Stimulated activated CD8-positive, alpha-beta memory T cell treated with anti-CD3 and anti-CD28 coated beads, Interleukin-15, amount 100 ng/mL, for 48 hours (primary cell): ENCODE results near the gene PIWIL1.

Source experiments
- DNase-seq, 2 donors: peaks; one replicate each; pipeline ENCODE4 v3.0.0-alpha.2; 2020; ENCODE audit warnings: low read depth in 2 of 2

The PIWIL1 gene

DNA sequence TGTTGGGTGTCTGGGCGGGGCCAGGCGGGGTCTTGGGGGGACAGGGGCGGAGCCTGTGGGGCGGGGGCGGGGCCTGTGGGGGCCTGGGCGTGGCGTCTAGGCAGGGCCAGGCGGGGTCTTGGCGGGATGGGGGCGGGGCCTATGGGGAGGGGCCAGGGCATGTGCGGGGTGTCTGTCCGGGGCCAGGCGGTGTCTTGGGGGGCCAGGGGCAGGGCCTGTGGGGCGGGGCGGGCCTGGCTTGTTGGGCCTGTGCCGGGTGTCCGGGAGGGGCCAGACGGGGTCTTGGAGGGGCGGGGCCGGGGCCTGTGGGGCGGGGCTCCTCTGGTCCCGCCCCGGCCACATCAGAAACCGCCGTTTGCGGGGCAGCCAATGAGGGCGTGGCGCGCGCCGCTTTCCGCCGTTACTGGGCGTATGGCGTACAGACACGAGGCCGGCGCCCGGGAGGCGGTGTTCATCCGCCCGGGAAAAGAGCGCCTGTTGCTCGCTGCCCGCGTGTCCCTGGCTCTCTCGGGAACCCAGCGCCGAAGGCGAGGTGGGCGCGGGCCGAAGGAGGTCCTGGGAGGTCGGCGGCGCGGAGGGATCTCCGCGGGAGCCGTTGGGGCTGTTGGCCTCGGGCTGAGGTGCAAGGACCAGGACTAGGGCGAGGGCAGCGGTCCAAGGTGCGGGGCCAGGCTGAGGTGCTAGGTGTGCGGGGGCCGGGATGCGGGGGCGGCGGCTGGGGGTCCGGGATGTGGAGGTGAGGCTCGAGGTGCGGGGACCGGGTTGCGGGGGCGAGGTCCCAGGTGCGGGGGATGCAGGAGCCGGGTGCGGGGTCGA is at the start of gene PIWIL1:
Gene PIWIL1, plus strand, starts transcription at position 400 of the 816 bp plus-strand sequence. CDS start 4,705 bp downstream, outside the sequence.
- DNase-seq = no peak

DNA sequence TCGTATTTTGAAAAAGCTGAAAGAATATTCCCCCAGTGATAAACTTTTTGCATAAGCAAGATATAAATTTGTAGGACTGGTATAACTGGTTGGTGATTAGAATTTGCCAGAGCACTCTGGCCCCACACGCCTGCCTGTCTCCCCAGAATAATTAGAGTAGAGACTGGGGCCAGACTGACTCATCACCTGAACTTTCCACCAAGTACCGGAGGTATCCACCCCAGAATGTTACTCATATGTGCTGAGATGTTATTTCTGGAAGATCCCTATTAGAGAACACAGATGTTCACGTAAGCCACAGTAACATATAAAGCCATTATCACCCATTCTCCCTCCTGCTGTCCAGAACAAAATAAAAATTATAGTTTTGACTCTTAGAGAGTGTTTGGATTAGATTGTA is 49.5 kb upstream of the PIWIL1 start:
- DNase-seq = no peak

DNA sequence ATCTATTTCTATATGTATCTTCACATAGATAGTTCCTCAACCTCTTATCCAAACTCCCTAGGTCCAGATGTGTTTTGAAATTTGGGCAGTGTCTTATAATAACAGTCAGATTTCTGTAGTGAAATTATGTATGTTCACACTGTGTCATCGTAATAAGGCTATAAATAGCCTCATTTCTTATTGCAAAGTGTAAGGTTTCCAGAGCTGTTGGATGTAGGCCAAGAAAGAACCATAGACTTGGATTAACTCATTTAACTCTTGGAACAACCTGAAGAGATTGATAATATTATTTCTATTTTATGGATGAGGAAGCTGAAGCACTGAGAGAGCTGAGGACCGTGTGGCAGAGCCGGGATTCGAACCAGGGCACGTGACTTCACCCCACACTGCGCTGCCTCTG is 49.0 kb upstream of the PIWIL1 start:
- no peak for DNase-seq

DNA sequence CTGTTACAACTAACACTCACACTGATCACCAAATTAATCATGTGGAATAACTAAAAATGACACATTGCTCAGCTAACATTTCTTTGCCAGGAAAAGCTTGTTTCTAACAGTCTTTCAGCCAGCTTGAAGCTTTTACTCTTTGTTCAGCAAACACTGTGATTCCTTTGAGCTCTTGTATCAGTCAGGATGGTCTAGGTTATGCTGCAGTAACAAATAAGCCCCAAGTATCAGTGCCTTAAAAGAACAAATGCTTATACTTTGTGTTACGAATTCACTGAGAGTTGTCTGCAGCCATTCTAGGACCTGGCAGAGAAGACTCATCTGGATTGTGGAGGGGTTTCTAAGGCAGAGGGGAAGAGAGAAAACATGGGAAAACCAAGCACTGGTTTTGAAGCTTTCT is 47.6 kb upstream of the PIWIL1 start:
- no peak for DNase-seq

DNA sequence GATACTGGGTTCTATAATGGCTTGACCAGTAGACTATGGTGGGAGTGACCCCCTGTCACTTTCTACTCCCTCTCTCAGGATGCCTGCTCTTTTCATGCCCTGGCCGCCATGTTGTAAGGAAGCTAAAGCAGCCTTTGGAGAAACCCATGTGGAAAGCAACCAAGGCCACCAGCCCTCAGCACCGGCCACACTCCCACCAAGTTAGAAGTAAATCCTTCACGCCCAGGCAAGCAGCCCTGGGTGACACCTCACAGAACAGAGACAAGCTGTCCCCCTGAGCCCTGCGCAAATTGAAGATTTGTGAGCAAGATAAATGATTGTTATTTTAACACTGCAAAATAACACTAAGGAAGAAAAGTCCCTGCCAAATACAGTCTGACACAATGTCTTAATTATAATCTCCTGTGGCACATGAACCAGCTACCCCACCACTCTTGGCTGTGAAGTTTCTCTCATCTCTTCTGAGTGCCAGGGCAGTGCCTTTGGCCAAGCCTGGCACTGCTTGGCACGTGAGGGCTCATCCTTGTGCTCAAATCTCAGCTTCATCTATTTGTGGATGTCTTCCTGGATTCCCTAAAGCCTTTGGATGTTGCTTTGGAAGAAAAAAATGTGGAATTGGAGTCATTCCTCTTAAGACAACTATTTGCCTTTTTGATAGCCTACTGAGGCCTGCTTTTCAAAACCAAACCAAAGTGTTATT is 39.2 kb upstream of the PIWIL1 start:
- DNase-seq = no peak

DNA sequence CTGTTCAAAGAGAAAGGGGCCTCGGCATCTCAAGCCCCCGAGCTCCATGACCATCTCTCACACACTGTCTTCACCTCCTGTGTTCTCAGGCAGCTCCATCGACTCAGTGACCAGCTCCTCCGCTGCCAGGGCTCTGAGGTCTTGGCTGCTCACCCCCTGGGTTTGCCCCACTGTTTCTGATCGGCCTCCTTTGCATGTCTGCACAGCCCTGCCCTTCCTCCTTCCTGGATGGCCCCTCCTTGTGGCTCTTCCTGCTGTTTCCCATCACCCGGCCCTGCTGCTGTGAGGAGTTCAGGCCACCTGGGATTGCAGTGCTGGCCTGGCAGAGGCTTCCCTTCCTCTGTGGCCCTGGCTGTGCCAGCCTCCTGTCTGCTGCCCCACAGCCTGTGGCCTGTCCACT is 38.1 kb upstream of the PIWIL1 start:
- no peak for DNase-seq

DNA sequence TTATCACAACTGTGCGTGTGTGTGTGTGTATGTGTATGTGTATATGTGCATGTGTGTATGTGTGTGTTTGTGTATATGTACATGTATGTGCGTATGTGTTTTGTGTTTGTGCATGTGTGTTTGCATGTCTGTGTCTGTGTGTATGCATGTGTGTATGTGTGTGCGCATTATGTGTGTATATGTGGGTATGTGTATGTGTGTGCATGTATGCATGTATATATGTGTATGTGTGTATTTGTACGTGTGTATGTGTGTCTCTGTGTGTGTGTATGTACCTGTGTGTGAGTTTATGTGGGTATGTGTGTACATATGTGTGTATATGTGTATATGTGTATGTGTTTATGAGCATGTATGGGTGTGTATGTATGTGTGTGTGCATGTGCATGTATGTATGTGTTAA is 37.6 kb upstream of the PIWIL1 start:
- no peak for DNase-seq

DNA sequence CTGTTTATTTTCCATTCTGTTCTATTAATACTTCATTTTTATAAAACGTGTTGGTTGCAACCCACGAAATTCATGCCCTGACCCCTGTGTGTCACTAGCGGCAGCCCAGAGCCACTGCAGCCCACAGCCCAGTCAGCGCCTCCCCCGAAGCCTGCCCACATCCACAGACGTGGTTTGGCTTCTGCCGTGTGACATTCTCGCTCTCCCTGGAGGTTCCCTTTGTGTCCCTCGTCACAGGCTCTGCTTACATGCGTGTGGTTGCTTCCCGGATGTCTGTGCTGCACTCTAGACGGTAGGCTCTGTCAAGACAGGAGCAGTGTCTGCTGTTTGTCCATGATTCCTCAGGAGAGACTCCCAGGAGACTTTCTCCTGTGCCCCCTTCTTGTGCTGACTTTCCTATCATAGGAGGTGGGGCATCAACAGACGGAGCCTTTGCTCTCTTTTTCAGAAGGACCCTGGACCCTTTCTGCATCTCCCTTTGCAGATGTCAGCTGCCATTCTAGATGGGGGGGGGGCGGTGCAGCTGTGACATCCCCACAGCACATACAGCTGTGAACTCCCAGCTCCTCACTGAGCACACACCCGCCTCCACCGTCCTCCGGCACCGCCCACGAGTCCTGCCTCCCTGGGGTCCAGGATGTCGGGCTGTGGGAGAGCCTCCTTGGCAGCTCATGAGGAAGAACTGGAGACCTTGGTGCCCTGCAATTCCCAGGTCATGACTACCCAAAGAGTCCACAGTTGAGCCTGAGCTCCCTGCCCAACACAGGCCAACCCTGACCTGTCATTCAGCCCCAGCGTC is 36.8 kb upstream of the PIWIL1 start:
- no peak for DNase-seq

DNA sequence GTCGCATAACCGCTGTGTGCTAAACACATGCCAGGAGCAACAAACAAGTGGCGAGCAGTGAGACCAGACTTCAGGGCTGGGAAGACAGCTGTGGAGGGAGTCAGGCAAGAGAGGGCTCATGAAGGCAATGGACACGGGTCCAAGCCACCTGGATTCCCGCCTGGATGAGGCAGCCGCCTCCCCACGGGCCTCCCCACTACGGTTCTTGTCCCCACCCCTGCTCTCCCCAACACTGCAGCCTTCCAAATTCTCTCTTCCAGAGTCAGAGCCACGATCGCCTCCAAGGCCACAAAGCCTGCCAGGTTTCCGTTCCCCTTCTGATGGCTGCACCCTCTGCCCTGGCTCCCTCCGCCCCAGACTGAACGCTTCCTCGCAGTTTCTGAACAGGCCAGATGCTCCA is 36.1 kb upstream of the PIWIL1 start:
- no peak for DNase-seq

DNA sequence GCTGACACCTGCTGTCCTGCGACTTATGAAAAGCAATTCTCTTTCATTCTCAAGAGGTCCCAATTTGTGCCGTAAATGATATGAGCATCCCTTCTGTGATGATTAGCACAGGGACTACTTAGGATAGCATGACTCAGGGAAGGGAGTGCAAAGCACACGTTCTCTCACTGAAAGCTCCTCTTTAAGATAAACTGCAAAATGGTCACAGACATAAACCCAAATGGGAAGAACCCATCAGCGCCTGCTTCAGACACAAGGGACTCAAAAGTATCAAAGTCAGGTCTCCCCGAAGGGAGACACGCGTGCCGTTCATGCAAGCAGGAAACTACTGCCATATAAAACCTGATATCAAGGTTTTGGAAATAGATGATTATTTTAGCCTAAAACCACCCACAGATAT is 33.9 kb upstream of the PIWIL1 start:
- DNase-seq = no peak

DNA sequence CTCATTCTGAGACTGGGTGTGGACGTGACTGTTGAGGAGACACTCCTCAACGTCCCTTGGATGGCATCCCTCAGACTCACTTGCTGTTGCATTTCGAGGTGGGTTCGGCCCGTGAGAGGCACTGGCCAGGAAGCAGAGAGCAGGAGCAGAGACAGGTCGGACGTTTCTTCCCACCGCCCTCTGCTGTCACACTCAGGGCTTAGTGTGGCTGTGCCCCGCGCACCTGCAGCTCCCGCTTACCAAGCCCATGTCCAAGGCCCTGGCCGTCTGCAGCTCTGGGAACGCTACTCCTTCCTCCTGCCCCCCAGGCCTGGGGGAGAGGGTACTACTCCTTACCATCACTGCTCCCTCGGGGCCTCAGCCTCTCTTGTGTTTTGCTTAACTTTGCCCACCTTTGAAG is 29.8 kb upstream of the PIWIL1 start:
- DNase-seq = no peak

DNA sequence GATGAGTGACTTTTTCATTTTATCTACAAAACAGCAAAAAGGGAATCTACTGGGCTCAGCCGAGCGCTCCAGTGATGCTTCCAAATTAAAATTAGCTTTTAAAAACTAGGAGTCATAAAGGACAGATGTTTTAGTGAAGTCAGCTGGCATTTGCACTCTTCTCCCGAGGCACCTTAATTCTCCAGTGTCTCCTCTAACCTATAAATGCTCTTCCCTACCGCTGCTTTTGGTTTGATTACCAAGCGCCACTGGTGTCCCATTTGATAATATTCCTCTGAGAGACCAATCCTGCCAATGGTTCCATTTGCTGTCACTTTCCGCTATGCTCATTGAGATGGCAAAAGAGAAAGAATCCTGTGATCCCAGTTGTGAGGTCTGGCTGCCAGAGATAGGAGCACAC is 29.3 kb upstream of the PIWIL1 start:
- no peak for DNase-seq

DNA sequence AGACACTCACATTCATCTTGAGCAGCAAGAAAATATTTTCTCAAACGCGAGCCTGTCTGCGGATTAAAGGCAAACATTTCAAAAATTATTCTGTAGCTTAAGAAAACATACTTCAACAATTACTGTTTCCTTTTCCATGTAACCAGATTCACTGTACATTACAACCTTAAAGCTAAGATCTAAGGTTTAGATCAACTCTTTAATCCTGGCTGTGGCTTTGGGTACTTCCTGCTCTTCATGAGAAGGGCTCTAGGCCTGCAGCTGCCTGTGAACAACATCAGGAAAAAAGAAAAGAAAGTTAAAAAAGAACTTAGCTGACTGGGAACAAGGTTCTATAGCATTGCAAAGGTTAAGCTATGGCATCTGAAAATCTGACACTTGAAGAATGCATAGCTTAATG is 21.4 kb upstream of the PIWIL1 start:
- no peak for DNase-seq

DNA sequence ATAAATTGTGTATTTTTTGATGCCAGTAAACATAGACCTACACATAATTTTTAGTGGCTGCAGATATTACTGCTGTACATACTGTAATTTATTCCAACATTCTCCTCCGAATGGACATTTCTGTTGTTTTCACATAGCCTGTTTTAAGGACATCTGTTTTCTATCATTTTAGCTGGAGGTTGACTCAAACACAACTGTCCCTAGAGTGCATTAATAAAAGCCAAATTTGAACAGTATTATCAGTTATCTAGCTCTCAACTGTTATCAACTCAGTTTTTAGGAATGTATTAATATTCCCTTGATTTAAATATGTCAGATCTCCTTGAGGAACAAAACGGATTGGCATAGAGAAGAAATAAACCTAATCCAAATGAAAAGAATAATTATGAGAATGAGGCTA is 17.2 kb upstream of the PIWIL1 start:
- DNase-seq = no peak

DNA sequence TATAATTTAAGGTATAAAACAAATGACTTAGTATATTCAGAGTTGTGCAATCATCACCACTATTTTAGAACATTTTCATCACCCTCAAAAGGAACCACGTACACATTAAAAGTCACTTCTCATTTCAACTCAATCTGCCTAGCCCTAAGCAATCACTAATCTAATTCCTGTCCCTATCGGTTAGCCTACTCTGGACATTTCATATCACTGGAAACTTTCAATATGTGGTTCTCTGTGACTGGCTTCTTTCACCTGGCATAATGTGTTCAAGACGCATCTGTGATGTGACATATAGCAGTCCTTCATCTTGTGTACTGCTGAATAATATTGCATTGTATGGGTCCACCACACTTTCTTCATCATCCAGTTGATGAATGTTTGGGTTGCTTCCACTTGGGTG is 15.4 kb upstream of the PIWIL1 start:
- no peak for DNase-seq

DNA sequence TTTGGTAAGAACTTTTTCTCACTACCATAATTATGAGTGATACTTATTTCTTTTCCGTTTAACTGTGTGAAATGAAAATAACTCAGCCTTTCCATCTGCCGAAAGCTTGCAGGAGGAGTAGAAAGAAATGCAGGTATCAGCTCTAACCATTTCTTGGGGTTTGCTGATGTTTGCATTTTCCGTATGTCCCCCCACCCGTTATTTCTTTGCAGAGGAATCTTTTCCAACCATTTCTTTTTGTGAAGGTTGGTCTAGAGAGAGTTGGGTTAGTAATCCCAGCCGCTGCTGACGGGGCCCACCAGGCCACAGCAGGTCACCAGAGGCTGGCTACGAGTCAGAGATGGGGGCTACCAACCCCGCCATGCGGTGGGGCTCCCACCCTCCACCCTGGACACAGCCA is 7.0 kb upstream of the PIWIL1 start:
- DNase-seq = no peak

DNA sequence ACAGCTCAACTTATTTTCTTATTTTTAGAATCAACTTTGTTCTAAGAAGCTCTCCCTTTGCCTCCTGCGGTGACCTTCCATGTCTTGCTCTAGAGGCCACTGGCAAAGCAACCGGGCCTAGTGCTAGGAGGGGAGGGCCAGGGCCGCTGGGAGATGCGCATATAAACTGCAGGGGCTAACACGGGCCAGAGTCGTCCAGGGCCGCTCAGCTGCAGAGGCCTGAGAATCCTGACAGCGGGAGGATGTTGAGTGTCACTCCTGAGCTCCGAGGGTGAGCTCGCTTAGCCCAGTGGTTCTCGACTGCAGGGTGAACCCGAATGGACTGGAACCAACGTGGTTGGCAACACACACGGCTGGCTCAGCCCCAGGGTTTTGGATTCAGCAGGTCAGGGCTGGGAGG is 6.5 kb upstream of the PIWIL1 start:
- DNase-seq = no peak

DNA sequence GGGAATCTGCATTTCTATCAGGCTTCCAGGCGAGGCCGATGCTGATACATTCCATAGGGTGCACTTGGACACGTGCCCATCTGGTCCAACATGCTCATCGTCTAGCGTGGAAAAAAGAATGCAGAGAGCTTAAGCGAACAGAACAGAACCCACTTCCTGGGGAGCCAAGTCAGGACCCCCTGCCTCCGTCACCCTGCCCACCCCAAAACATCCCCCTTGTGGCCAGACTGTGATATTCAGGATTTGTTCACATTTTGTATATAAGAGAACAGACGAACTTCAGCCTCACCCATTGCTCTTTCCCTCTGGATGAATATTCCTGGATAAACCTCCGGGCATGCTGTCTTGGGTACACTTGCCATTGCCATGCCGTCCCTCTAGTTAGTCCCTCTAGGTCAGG is 4.3 kb upstream of the PIWIL1 start:
- DNase-seq = no peak

DNA sequence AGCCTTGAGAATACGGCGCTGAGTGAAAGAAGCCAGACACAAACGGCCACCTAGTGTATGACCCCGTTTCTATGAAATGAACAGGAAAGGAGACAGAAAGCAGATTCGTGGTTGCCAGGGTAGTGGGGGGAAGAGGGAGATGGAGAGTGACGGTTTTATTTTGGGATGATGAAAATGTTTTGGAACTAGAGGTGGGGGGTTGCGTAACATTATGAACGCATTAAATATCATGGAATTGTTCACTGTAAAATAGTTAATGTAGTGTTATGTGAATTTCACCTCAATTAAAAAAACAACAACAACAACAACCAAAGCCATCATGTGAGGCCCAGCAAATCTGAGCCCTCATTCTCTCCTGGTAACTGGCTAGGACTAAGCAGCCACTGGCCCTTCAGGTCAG is 3.3 kb upstream of the PIWIL1 start:
- DNase-seq = no peak

DNA sequence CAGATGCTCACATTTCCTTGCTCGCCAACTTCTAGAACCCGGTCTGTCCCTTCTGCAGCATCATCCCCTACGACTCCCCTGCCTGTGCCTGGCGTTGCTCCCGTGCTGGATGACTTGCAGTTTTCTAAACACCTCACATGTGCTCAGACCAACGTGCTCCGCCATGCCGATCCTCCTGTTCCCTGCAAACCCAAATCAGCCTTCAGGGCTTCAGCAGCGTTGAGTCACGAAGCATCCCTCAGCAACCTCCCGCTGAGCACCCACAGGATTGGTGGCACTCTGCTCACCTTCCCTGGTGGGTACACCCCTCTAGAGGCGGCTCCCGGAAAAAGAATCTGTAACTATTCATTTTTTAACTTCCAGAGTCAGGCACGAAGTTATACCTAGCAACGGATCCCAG is 2.8 kb upstream of the PIWIL1 start:
- DNase-seq = no peak

DNA sequence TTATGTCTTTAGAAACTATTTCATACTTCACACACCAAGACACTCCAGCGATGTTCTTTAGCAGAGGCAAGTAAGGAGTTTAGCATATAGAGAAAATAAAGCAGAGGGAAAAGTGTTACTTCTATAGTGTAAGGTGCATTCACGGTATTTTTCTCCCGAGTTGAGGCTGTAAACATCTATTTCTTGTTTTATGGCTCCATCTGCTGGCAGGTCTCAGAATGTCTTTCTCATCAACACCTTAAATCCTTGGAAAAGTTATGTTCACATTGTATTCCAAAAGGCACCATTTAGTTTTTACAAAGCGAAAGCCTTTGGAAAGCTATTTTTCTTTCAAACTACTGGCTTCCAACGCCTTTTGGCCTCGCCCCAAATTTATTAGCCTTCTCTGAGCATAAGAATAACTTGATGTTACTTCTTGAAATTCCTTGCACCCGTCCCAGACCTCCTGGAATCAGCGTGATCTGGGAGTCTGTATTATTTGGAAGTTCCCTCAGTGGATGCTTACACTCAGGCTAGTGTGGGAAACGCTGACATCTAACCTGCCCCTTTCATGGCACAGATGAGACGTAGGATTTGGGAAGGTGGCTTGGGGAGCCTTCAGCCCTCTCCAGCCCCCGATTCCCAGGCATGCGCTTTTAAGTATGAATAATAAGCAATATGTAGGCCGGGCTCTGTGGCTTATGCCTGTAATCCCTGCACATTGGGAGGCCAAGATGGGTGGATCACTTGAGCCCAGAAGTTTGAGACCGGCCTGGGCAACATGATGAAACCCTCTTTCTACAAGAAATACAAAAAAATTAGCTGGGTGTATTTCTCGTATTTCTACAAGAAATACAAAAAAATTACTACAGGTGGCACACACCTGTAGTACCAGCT is 1.9 kb upstream of the PIWIL1 start:
- no peak for DNase-seq
